SH-SY5Y (cell line): Measurements from ENCODE around the gene RTN4IP1.

ENCODE experiments used
- GATA2 ChIP-seq: IDR thresholded peaks from 2 replicates; pipeline ENCODE4 v1.6.1; 2011; ENCODE audit warnings: mild to moderate bottlenecking, low read depth, low read length
- GATA3 ChIP-seq: IDR thresholded peaks from 2 replicates; pipeline ENCODE4 v1.6.1; 2011; ENCODE audit warnings: low read depth, mild to moderate bottlenecking, low read length, moderate library complexity

The RTN4IP1 gene

GRCh38 chr6:106629103-106629858 lies at the start of gene RTN4IP1, which contains the start of gene QRSL1:
Gene RTN4IP1 (minus strand): TSS chr6:106629498. CDS start chr6:106629021, 477 bp downstream.
Gene QRSL1 (plus strand): TSS chr6:106629578. CDS start chr6:106629682, 104 bp downstream.
- TF ChIP-seq GATA3, result no peak
- no peak for TF ChIP-seq GATA2

GRCh38 chr6:106677282-106677681 lies 48.0 kb upstream of the RTN4IP1 start:
- TF ChIP-seq GATA3, result no peak
- no peak for TF ChIP-seq GATA2

- TF ChIP-seq GATA2 (no peak), GATA3 (no peak)
Observed at GRCh38 chr6:106674541-106675229, 45.4 kb upstream of the RTN4IP1 start.

- no peak for TF ChIP-seq GATA2
Observed at GRCh38 chr6:106671651-106672050, 42.4 kb upstream of the RTN4IP1 start.

- no peak for TF ChIP-seq GATA3
- no peak for TF ChIP-seq GATA2
Observed at GRCh38 chr6:106670236-106670635, 40.9 kb upstream of the RTN4IP1 start.

GRCh38 chr6:106667022-106667402 lies 37.7 kb upstream of the RTN4IP1 start:
- TF ChIP-seq GATA3, result no peak

- no peak for TF ChIP-seq GATA2
- no peak for TF ChIP-seq GATA3
Observed at GRCh38 chr6:106666282-106667021, 37.2 kb upstream of the RTN4IP1 start.

GRCh38 chr6:106662458-106662857 lies 33.2 kb upstream of the RTN4IP1 start:
- TF ChIP-seq GATA2 (no peak), GATA3 (no peak)

GRCh38 chr6:106659859-106660258 lies 30.6 kb upstream of the RTN4IP1 start:
- TF ChIP-seq GATA2, result no peak
- TF ChIP-seq GATA3, result no peak

- TF ChIP-seq GATA3 (no peak), GATA2 (no peak)
Observed at GRCh38 chr6:106658469-106658868, 29.2 kb upstream of the RTN4IP1 start.

- no peak for TF ChIP-seq GATA3
- TF ChIP-seq GATA2, result no peak
Observed at GRCh38 chr6:106648651-106649308, 19.5 kb upstream of the RTN4IP1 start.

- no peak for TF ChIP-seq GATA2
- TF ChIP-seq GATA3, result no peak
Observed at GRCh38 chr6:106643061-106643460, 13.8 kb upstream of the RTN4IP1 start.

GRCh38 chr6:106642476-106642875 lies 13.2 kb upstream of the RTN4IP1 start:
- TF ChIP-seq GATA3 (no peak), GATA2 (no peak)

- TF ChIP-seq GATA3 (no peak), GATA2 (no peak)
Observed at GRCh38 chr6:106639812-106640211, 10.5 kb upstream of the RTN4IP1 start.

- TF ChIP-seq GATA2 (no peak), GATA3 (no peak)
Observed at GRCh38 chr6:106637717-106638341, 8.5 kb upstream of the RTN4IP1 start.
